IMR-90 (cell line): ENCODE results near the gene TCF4. TPM values are rescaled to one million over a fixed set of nuclear protein-coding genes. Genes with fewer than 3 reads are reported as not detected.

Experiments used
- ATAC-seq: fragments of 200-7000 bp; cut with Tn5 transposase; 2 replicates; pipeline ENCODE4 v1.9.1; 2020; ENCODE audit warnings: low read depth, mild to moderate bottlenecking, moderate library complexity
- BruUV-seq: library from RNA; stranded (reverse); fragments of 400-500 nt; replicated peaks from 2 replicates; lab custom pipeline; 2021; lab: Mats Ljungman, UMichigan
- CTCF ChIA-PET: fragments of 300-600 bp; formaldehyde crosslinking; extraction: SDS; loops from one replicate; lab custom pipeline; 2021; ENCODE audit warnings: antibody characterized with exemption; lab: Yijun Ruan, JAX
- POLR2A ChIA-PET: fragments of 300-600 bp; sonication (Branson Sonifier 250); formaldehyde crosslinking; loops from one replicate; lab custom pipeline; 2022; ENCODE audit warnings: antibody characterized with exemption; ENCODE audit not compliant: unreplicated experiment; lab: Charles Lee
- DNase-seq: peaks from one replicate; pipeline ENCODE4 v3.0.0; 2013
- H2AFZ ChIP-seq: replicated peaks from 2 replicates; pipeline ENCODE3; 2013; ENCODE audit warnings: low read length, mild to moderate bottlenecking; ENCODE audit not compliant: poor library complexity
- H2AK5ac ChIP-seq: 2 replicates; pipeline ENCODE4 v1.6.1; 2013; ENCODE audit warnings: low read depth, low read length, inconsistent platforms
- H2AK9ac ChIP-seq: replicated peaks from 2 replicates; pipeline ENCODE3; 2013; ENCODE audit warnings: mild to moderate bottlenecking, low read depth, low read length, moderate library complexity; ENCODE audit not compliant: poor library complexity
- H2BK120ac ChIP-seq: 2 replicates; pipeline ENCODE4 v1.6.1; 2013; ENCODE audit warnings: low read depth, low read length, inconsistent platforms
- H2BK15ac ChIP-seq: 3 replicates; pipeline ENCODE4 v1.6.1; 2013; ENCODE audit warnings: low read depth, low read length, inconsistent platforms
- H2BK20ac ChIP-seq: 2 replicates; pipeline ENCODE4 v1.6.1; 2013; ENCODE audit warnings: low read depth, mild to moderate bottlenecking, inconsistent platforms, low read length, moderate library complexity
- H2BK5ac ChIP-seq: 2 replicates; pipeline ENCODE4 v1.6.1; 2013; ENCODE audit warnings: mild to moderate bottlenecking, low read depth, low read length, inconsistent platforms; ENCODE audit not compliant: poor library complexity, severe bottlenecking
- H3K14ac ChIP-seq: replicated peaks from 2 replicates; pipeline ENCODE4 v1.6.1; 2013; ENCODE audit warnings: low read depth, low read length, inconsistent platforms
- H3K18ac ChIP-seq: 2 replicates; pipeline ENCODE4 v1.6.1; 2013; ENCODE audit warnings: low read depth, low read length, control low read depth
- H3K23ac ChIP-seq: 2 replicates; pipeline ENCODE4 v1.6.1; 2013; ENCODE audit warnings: low read depth, low read length, inconsistent platforms
- H3K27ac ChIP-seq: 2 replicates; pipeline ENCODE4 v1.5.1; 2013; ENCODE audit warnings: mild to moderate bottlenecking, control low read depth, low read length; ENCODE audit not compliant: insufficient read depth
- H3K27me3 ChIP-seq: 2 replicates; pipeline ENCODE4 v1.6.1; 2013; ENCODE audit warnings: low read length; ENCODE audit not compliant: control insufficient read depth, insufficient read depth
- H3K36me3 ChIP-seq: 2 replicates; pipeline ENCODE4 v1.6.1; 2013; ENCODE audit warnings: low read length, mixed read lengths; ENCODE audit not compliant: control insufficient read depth, insufficient read depth
- H3K4ac ChIP-seq: 2 replicates; pipeline ENCODE4 v1.6.1; 2013; ENCODE audit warnings: low read depth, low read length, inconsistent platforms
- H3K4me1 ChIP-seq: 2 replicates; pipeline ENCODE4 v1.6.1; 2013; ENCODE audit warnings: low read length, mixed read lengths; ENCODE audit not compliant: control insufficient read depth, insufficient read depth
- H3K4me2 ChIP-seq: 2 replicates; pipeline ENCODE4 v1.6.1; 2013; ENCODE audit warnings: low read depth, mild to moderate bottlenecking, control low read depth, low read length, moderate library complexity
- H3K4me3 ChIP-seq: 2 replicates; pipeline ENCODE4 v1.5.1; 2013; ENCODE audit warnings: low read depth, mild to moderate bottlenecking, control low read depth, low read length, moderate library complexity; ENCODE audit not compliant: insufficient read depth
- H3K56ac ChIP-seq: 2 replicates; pipeline ENCODE4 v1.6.1; 2013; ENCODE audit warnings: low read length, inconsistent platforms; ENCODE audit not compliant: insufficient read depth; ENCODE audit errors: extremely low read depth
- H3K79me1 ChIP-seq, 2 experiments: 2 replicates each; pipeline ENCODE4 v1.6.1; 2013; ENCODE audit warnings: low read length in 2 of 2, inconsistent platforms in 1 of 2, low read depth in 1 of 2
- H3K9ac ChIP-seq: 2 replicates; pipeline ENCODE4 v1.6.1; 2013; ENCODE audit warnings: low read depth, low read length, control low read depth
- H3K9me1 ChIP-seq: 2 replicates; pipeline ENCODE4 v1.6.1; 2013; ENCODE audit warnings: low read length, inconsistent platforms; ENCODE audit not compliant: insufficient read depth
- H3K9me3 ChIP-seq: 2 replicates; pipeline ENCODE4 v1.6.1; 2013; ENCODE audit warnings: low read length; ENCODE audit not compliant: control insufficient read depth, insufficient read depth
- H4K20me1 ChIP-seq: 2 replicates; pipeline ENCODE4 v1.6.1; 2013; ENCODE audit warnings: low read length, inconsistent platforms; ENCODE audit not compliant: insufficient read depth
- H4K5ac ChIP-seq: 2 replicates; pipeline ENCODE4 v1.6.1; 2013; ENCODE audit warnings: mild to moderate bottlenecking, low read depth, low read length, control low read depth
- H4K8ac ChIP-seq, 2 experiments: 2 replicates each; pipeline ENCODE4 v1.6.1; 2013; ENCODE audit warnings: low read depth in 2 of 2, low read length in 2 of 2, control low read depth in 1 of 2, inconsistent platforms in 1 of 2
- H4K91ac ChIP-seq: 2 replicates; pipeline ENCODE4 v1.6.1; 2013; ENCODE audit warnings: low read depth, low read length, inconsistent platforms; ENCODE audit not compliant: insufficient read depth
- BHLHE40 ChIP-seq: fragments of 150-350 bp; IDR thresholded peaks from 2 replicates; pipeline ENCODE4 v1.6.1; 2016; ENCODE audit warnings: mild to moderate bottlenecking, low read depth, low read length
- CEBPB ChIP-seq: IDR thresholded peaks from 2 replicates; pipeline ENCODE4 v1.6.1; 2012; ENCODE audit warnings: low read depth, low read length, improper control_type of control experiment
- CHD1 ChIP-seq: IDR thresholded peaks from 2 replicates; pipeline ENCODE4 v1.6.1; 2012; ENCODE audit warnings: low read depth, low read length, improper control_type of control experiment
- CTCF ChIP-seq: conservative IDR thresholded peaks from 2 replicates; pipeline ENCODE4 v1.5.1; 2012; ENCODE audit warnings: mild to moderate bottlenecking, low read depth, low read length, improper control_type of control experiment
- ELK1 ChIP-seq: fragments of 150-350 bp; IDR thresholded peaks from 2 replicates; pipeline ENCODE4 v1.6.1; 2016; ENCODE audit warnings: low read depth, mild to moderate bottlenecking, low read length, moderate library complexity, borderline replicate concordance
- FOS ChIP-seq: fragments of 150-350 bp; IDR thresholded peaks from 2 replicates; pipeline ENCODE4 v1.6.1; 2016; ENCODE audit warnings: low read depth, low read length
- MAFK ChIP-seq: IDR thresholded peaks from 2 replicates; pipeline ENCODE4 v1.6.1; 2012; ENCODE audit warnings: low read depth, low read length, improper control_type of control experiment
- MAZ ChIP-seq: IDR thresholded peaks from 2 replicates; pipeline ENCODE4 v1.6.1; 2012; ENCODE audit warnings: low read depth, mild to moderate bottlenecking, low read length, improper control_type of control experiment, moderate library complexity, borderline replicate concordance
- MXI1 ChIP-seq: IDR thresholded peaks from 2 replicates; pipeline ENCODE4 v1.6.1; 2012; ENCODE audit warnings: low read depth, mild to moderate bottlenecking, low read length, moderate library complexity, borderline replicate concordance
- NFE2L2 ChIP-seq: fragments of 150-350 bp; IDR thresholded peaks from 2 replicates; pipeline ENCODE4 v1.6.1; 2016; ENCODE audit warnings: low read depth, mild to moderate bottlenecking, low read length
- POLR2A ChIP-seq: IDR thresholded peaks from 2 replicates; pipeline ENCODE4 v1.6.1; 2012; ENCODE audit warnings: mild to moderate bottlenecking, low read depth, low read length
- RCOR1 ChIP-seq: IDR thresholded peaks from 2 replicates; pipeline ENCODE4 v1.6.1; 2012; ENCODE audit warnings: mild to moderate bottlenecking, low read length, improper control_type of control experiment; ENCODE audit not compliant: insufficient replicate concordance
- RFX5 ChIP-seq: IDR thresholded peaks from 2 replicates; pipeline ENCODE4 v1.8.0; 2012; ENCODE audit warnings: low read depth, mild to moderate bottlenecking, low read length, moderate library complexity
- SMC3 ChIP-seq: fragments of 150-350 bp; IDR thresholded peaks from 2 replicates; pipeline ENCODE4 v1.6.1; 2016; ENCODE audit warnings: low read depth, mild to moderate bottlenecking, antibody characterized with exemption, low read length, moderate library complexity
- USF2 ChIP-seq: fragments of 150-350 bp; IDR thresholded peaks from 2 replicates; pipeline ENCODE4 v1.6.1; 2017; ENCODE audit warnings: mild to moderate bottlenecking, antibody characterized with exemption, low read length, low read depth
- WGBS, 2 experiments: methylation state at CpG; one replicate each; pipeline versions ENCODE4 v1.1.5 to v1.1.7; 2013; ENCODE audit warnings: missing lambda C conversion rate in 2 of 2; ENCODE audit not compliant: insufficient read length in 1 of 2; ENCODE audit errors: extremely low coverage in 2 of 2; 5-methylcytosine and 5-hydroxymethylcytosine counted together
- dilution Hi-C: fragments of 300-500 bp; cut with HindIII; formaldehyde crosslinking; loops from one replicate; pipeline ENCODE4 v1.14.3; 2018; ENCODE audit warnings: low sequenced_read_pairs; ENCODE audit not compliant: unreplicated experiment
- in situ Hi-C: fragments of 300-500 bp; cut with MboI; formaldehyde crosslinking; loops from 3 replicates; pipeline ENCODE4 v1.14.3; 2019; ENCODE audit warnings: low sequenced_read_pairs, inconsistent platforms, mixed read lengths
- intact Hi-C: fragments of 100-400 bp; cut with micrococcal nuclease; formaldehyde crosslinking; loops from 2 replicates; pipeline ENCODE4 v1.10.0; 2022
- polyA plus RNA-seq, 3 experiments: library from polyadenylated mRNA; depleted of rRNA; stranded (reverse); fragments of >200 nt; gene quantifications; 2 replicates each; pipeline ENCODE4 v1.2.3, GENCODE V29; 2012; ENCODE audit warnings: low replicate concordance in 1 of 3
- total RNA-seq: library from RNA; depleted of rRNA; stranded (reverse); fragments of >200 nt; gene quantifications from 2 replicates; pipeline ENCODE4 v1.2.3, GENCODE V29; 2012

TCF4 gene
- total and polyA plus RNA-seq, 2 of the 4 experiments (the other 2 are of a cell fraction) = 30.0 to 87.1 TPM

GRCh38 chr18:55316486-55317184 is 271.4 kb downstream of the TCF4 start:
- H2BK5ac ChIP-seq = no peak overlapping the region
- H3K4me3 ChIP-seq = no peak overlapping the region
- ChIA-PET POLR2A (no interaction called here), CTCF (interaction anchor here (1.4 kb wide), 1 partner anchor 82 kb away, joined by 5 read pairs; no protein-coding TSS in a partner anchor)
- BruUV-seq = no TSS peak
- no peak for ATAC-seq
- H3K9me1 ChIP-seq = peaks cover 7% of the 10 kb centered on the region
- H2BK120ac ChIP-seq = no peak overlapping the region
- no peak overlapping the region for H3K56ac ChIP-seq
- intact Hi-C loops (loop anchor here (5.0 kb wide), 1 partner anchor 34 kb away; no protein-coding TSS in a partner anchor), dilution Hi-C loops (no loop called here), in situ Hi-C loops (no loop called here)
- no peaks in the 10 kb centered on the region for H3K27me3 ChIP-seq
- peaks cover 3% of the 10 kb centered on the region; the same call in 1 of the 2 replicates for H3K4me1 ChIP-seq
- H3K4me2 ChIP-seq = no peak overlapping the region
- H2BK15ac ChIP-seq = no peak overlapping the region
- H3K27ac ChIP-seq = no peak overlapping the region
- H4K8ac ChIP-seq = no peak overlapping the region
- H3K23ac ChIP-seq = no peak overlapping the region
- H2BK20ac ChIP-seq = no peak overlapping the region
- H4K91ac ChIP-seq = no peak overlapping the region
- H3K9ac ChIP-seq = no peak overlapping the region
- DNase-seq = no peak
- peaks cover 7% of the 10 kb centered on the region; the same call in 1 of the 2 replicates for H4K20me1 ChIP-seq
- H2AFZ ChIP-seq = no peak overlapping the region
- no peak overlapping the region for H4K5ac ChIP-seq
- no peaks in the 10 kb centered on the region for H3K36me3 ChIP-seq
- no peak overlapping the region for H3K14ac ChIP-seq
- no peaks in the 10 kb centered on the region for H3K9me3 ChIP-seq
- WGBS, 2 experiments = no CpG with 5 or more reads among the region's 4 CpGs
- no peak overlapping the region for H2AK5ac ChIP-seq
- peaks cover 19 to 62% of the 10 kb centered on the region in 2 experiments for H3K79me1 ChIP-seq
- H3K18ac ChIP-seq = no peak overlapping the region
- no peak overlapping the region for H3K4ac ChIP-seq
- no peak overlapping the region for H2AK9ac ChIP-seq
- TF ChIP-seq CTCF (no peak), MXI1 (no peak), MAFK (no peak), RCOR1 (no peak), NFE2L2 (no peak), POLR2A (no peak), USF2 (no peak), SMC3 (no peak), ELK1 (no peak), BHLHE40 (no peak), CHD1 (no peak), CEBPB (no peak), MAZ (no peak), FOS (no peak), RFX5 (no peak)
